Liver (tissue), 9 donors: ENCODE measurements around the gene PDE6B. TPM values are rescaled to one million over a fixed set of nuclear protein-coding genes. Genes with fewer than 3 reads are reported as not detected.

Experiments used
- DNase-seq: peaks from one replicate; pipeline ENCODE4 v3.0.0-alpha.2; 2017; ENCODE audit warnings: low spot score
- H3K27ac ChIP-seq, 2 donors: one replicate each; pipeline ENCODE4 v1.7.0; 2013; ENCODE audit warnings: inconsistent platforms in 2 of 2, low read length in 2 of 2, control low read depth in 1 of 2, low read depth in 1 of 2, mild to moderate bottlenecking in 1 of 2
- H3K27me3 ChIP-seq, 4 donors: one replicate each; pipeline versions ENCODE4 v1.6.1 to v1.7.0; 2013; ENCODE audit warnings: low read length in 3 of 4, inconsistent platforms in 1 of 4, mild to moderate bottlenecking in 1 of 4, moderate library complexity in 1 of 4; ENCODE audit not compliant: control insufficient read depth in 4 of 4, insufficient read depth in 4 of 4
- H3K36me3 ChIP-seq, 4 donors: one replicate each; pipeline versions ENCODE4 v1.6.1 to v1.7.0; 2013; ENCODE audit warnings: low read length in 3 of 4, mild to moderate bottlenecking in 3 of 4, low read depth in 1 of 4, moderate library complexity in 1 of 4; ENCODE audit not compliant: control insufficient read depth in 4 of 4, insufficient read depth in 3 of 4
- H3K4me1 ChIP-seq, 4 donors: one replicate each; pipeline versions ENCODE4 v1.6.1 to v1.7.0; 2013; ENCODE audit warnings: low read length in 3 of 4, mild to moderate bottlenecking in 3 of 4, moderate library complexity in 1 of 4; ENCODE audit not compliant: control insufficient read depth in 4 of 4, insufficient read depth in 4 of 4
- H3K4me3 ChIP-seq, 3 donors: one replicate each; pipeline versions ENCODE4 v1.6.1 to v1.7.0; 2013; ENCODE audit warnings: low read length in 3 of 3, control low read depth in 1 of 3, low read depth in 1 of 3, mild to moderate bottlenecking in 1 of 3
- H3K9ac ChIP-seq, 2 donors: one replicate each; pipeline ENCODE4 v1.7.0; 2013; ENCODE audit warnings: low read length in 2 of 2, mild to moderate bottlenecking in 2 of 2, moderate library complexity in 2 of 2, control low read depth in 1 of 2, low read depth in 1 of 2
- H3K9me3 ChIP-seq, 4 donors: one replicate each; pipeline versions ENCODE4 v1.6.1 to v1.7.0; 2013; ENCODE audit warnings: low read length in 3 of 4; ENCODE audit not compliant: control insufficient read depth in 4 of 4
- ATF3 ChIP-seq: IDR thresholded peaks from 2 replicates; pipeline ENCODE4 v1.6.1; 2016; ENCODE audit warnings: antibody characterized with exemption
- CTCF ChIP-seq: fragments of 150-350 bp; IDR thresholded peaks from 2 replicates; pipeline ENCODE4 v1.5.1; 2017; ENCODE audit warnings: improper control_type of control experiment, low read depth, low read length; ENCODE audit not compliant: missing input control
- EGR1 ChIP-seq, 2 donors: IDR thresholded peaks; 2 replicates each; pipeline ENCODE4 v1.6.1; 2016 to 2018; ENCODE audit warnings: antibody characterized with exemption in 2 of 2, low read depth in 2 of 2
- FOXA1 ChIP-seq: IDR thresholded peaks from 2 replicates; pipeline ENCODE4 v1.6.1; 2016; ENCODE audit warnings: antibody characterized with exemption
- GABPA ChIP-seq, 2 donors: IDR thresholded peaks in 1 of 2; conservative IDR thresholded peaks in 1 of 2; 2 replicates each; pipeline ENCODE4 v1.6.1; 2016; ENCODE audit warnings: antibody characterized with exemption in 2 of 2, mild to moderate bottlenecking in 1 of 2, moderate library complexity in 1 of 2
- HNF4A ChIP-seq, 2 donors: conservative IDR thresholded peaks; 2 replicates each; pipeline ENCODE4 v1.6.1; 2016; ENCODE audit warnings: antibody characterized with exemption in 2 of 2, mild to moderate bottlenecking in 2 of 2
- MAX ChIP-seq: IDR thresholded peaks from 2 replicates; pipeline ENCODE4 v1.6.1; 2016; ENCODE audit warnings: antibody characterized with exemption
- NR2F2 ChIP-seq: IDR thresholded peaks from 2 replicates; pipeline ENCODE4 v1.6.1; 2016; ENCODE audit warnings: antibody characterized with exemption
- RAD21 ChIP-seq, 2 donors: IDR thresholded peaks; 2 replicates each; pipeline ENCODE4 v1.6.1; 2016; ENCODE audit warnings: antibody characterized with exemption in 2 of 2, mild to moderate bottlenecking in 2 of 2
- RXRA ChIP-seq, 2 donors: IDR thresholded peaks; 2 replicates each; pipeline ENCODE4 v1.6.1; 2017 to 2018; ENCODE audit warnings: antibody characterized with exemption in 2 of 2, mild to moderate bottlenecking in 1 of 2
- SP1 ChIP-seq: IDR thresholded peaks from 2 replicates; pipeline ENCODE4 v1.6.1; 2018; ENCODE audit warnings: antibody characterized with exemption, mild to moderate bottlenecking
- TAF1 ChIP-seq: conservative IDR thresholded peaks from 2 replicates; pipeline ENCODE4 v1.6.1; 2016; ENCODE audit warnings: antibody characterized with exemption, mild to moderate bottlenecking
- YY1 ChIP-seq: IDR thresholded peaks from 2 replicates; pipeline ENCODE4 v1.6.1; 2016; ENCODE audit warnings: antibody characterized with exemption, mild to moderate bottlenecking
- WGBS: extraction: QIAGEN DNeasy Blood & Tissue Kit; methylation state at CpG from one replicate; pipeline ENCODE4 v1.1.7; 2013; 5-methylcytosine and 5-hydroxymethylcytosine counted together
- polyA plus RNA-seq, 2 donors: library from polyadenylated mRNA; stranded (reverse) in 1 of 2; unstranded in 1 of 2; fragments of 200-250 nt in 1 of 2; fragments of >200 nt in 1 of 2; fragmentation: Nextera tagmentation in 1 of 2; extraction: Ambion mirVana in 1 of 2; gene quantifications; one replicate each; pipeline versions ENCODE4 v1.2.1 to v1.2.3, GENCODE V29; 2013 to 2015
- total RNA-seq, 2 donors: library from RNA; depleted of rRNA; stranded (reverse); fragments of >200 nt; gene quantifications; one replicate each; pipeline ENCODE4 v1.2.3, GENCODE V29; 2014
- donor health status: healthy.
- donor health status: healthy.
- donor health status: healthy.
- donor health status: healthy.
- donor health status: healthy.

Gene PDE6B
- total and polyA plus RNA-seq, 4 donors: 0.28 to 7.3 (median 0.49) TPM

- TF ChIP-seq GABPA (IDR thresholded peaks at IDR 0.05 in 1 of 2, conservative IDR thresholded peaks at IDR 0.05 in 1 of 2) (no peak), EGR1 (IDR thresholded peaks at IDR 0.05; ENCODE audit: low read depth in 2 of 2) (no peak), SP1 (no peak), YY1 (no peak), CTCF (no peak), FOXA1 (no peak), HNF4A (conservative IDR thresholded peaks at IDR 0.05) (no peak), RXRA (IDR thresholded peaks at IDR 0.05) (no peak)
Observed at GRCh38 chr4:650951-651883, 25.8 kb downstream of the PDE6B start (continued).

- H3K4me3 ChIP-seq: no peak overlapping the region
- H3K9ac ChIP-seq: no peak overlapping the region
- no peaks in the 10 kb centered on the region for H3K36me3 ChIP-seq
- peaks cover 0 to 5% (median 1%) of the 10 kb centered on the region in 4 donors for H3K27me3 ChIP-seq
- 65% methylated on average over 24 of the region's 24 CpGs for WGBS
- H3K27ac ChIP-seq: no peak overlapping the region
- H3K9me3 ChIP-seq: no peaks in the 10 kb centered on the region
- H3K4me1 ChIP-seq: no peaks in the 10 kb centered on the region
- TF ChIP-seq CTCF (no peak), TAF1 (no peak), MAX (no peak), NR2F2 (no peak), RAD21 (IDR thresholded peaks at IDR 0.05) (no peak), HNF4A (conservative IDR thresholded peaks at IDR 0.05) (no peak), ATF3 (no peak), GABPA (IDR thresholded peaks at IDR 0.05 in 1 of 2, conservative IDR thresholded peaks at IDR 0.05 in 1 of 2) (no peak)
- no peak for DNase-seq
Observed at GRCh38 chr4:651884-652642, 26.7 kb downstream of the PDE6B start.
